HFFc6 (cell line): ENCODE results near the gene PRR20G. TPM values are rescaled to one million over a fixed set of nuclear protein-coding genes. Genes with fewer than 3 reads are reported as not detected.
"Not testable (repeated sequence)": the region's sequence is repeated elsewhere in the genome, so short reads cannot be mapped to it uniquely, and the experiment has no call there.

Experiments
- DNase-seq: peaks from one replicate; pipeline ENCODE4 v3.0.0-alpha.2; 2018
- H3K27ac Mint-ChIP-seq: 2 replicates; pipeline ENCODE4 v1.8.0; 2020; ENCODE audit warnings: mild to moderate bottlenecking, mixed read lengths
- H3K27me3 Mint-ChIP-seq: 2 replicates; pipeline ENCODE4 v1.8.0; 2021; ENCODE audit warnings: mild to moderate bottlenecking, moderate library complexity, mixed read lengths; ENCODE audit not compliant: insufficient read depth
- H3K36me3 Mint-ChIP-seq: 2 replicates; pipeline ENCODE4 v1.8.0; 2021; ENCODE audit warnings: low read depth, mixed read lengths
- H3K4me1 Mint-ChIP-seq: 2 replicates; pipeline ENCODE4 v1.8.0; 2020; ENCODE audit warnings: low read depth, mixed read lengths
- H3K4me3 Mint-ChIP-seq: 2 replicates; pipeline ENCODE4 v1.8.0; 2020; ENCODE audit warnings: mild to moderate bottlenecking, moderate library complexity, mixed read lengths
- H3K9me3 Mint-ChIP-seq: 2 replicates; pipeline ENCODE4 v1.8.0; 2020; ENCODE audit warnings: mild to moderate bottlenecking, mixed read lengths
- total RNA-seq, 6 experiments: library from RNA; stranded (reverse); fragmentation: NEBNext Ultra II Directional; extraction: Animal tissue kit (Norgen Biotek cat#: 25700); gene quantifications; 2 replicates in 1 of 6; 3 replicates in 5 of 6; pipeline ENCODE4 v1.2.3, GENCODE V29; 2021
- TF ChIP-seq, protein P1 (sequence below): fragments of 200-600 bp; sonication (generic); IDR thresholded peaks from 2 replicates; pipeline ENCODE4 v1.5.0; 2021; ENCODE audit warnings: antibody characterized with exemption, mild to moderate bottlenecking

Gene PRR20G
- total RNA-seq, 6 experiments from 2014 or later: not detected

DNA sequence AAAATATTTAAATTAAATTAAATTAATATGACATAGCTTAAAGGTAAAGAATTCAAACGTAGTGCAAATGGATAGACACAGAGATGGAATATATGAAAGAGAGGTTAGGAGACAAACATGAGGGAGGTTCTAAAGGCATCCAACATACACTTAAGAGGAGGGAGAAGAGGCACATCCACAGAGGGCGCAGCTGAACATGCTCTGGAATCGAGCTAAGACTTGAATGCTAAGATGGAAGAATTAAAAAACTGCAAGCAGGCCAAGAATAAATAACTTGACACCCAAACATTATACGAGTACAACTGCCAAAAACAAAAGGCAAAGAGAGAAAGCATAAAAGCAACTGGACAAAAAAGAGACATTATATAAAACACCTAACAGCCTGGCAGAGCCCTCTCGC lies 9.1 kb upstream of the PRR20G start:
- H3K27me3 Mint-ChIP-seq: peaks cover 26% of the 10 kb centered on the region
- no peak overlapping the region for H3K27ac Mint-ChIP-seq
- H3K4me1 Mint-ChIP-seq: no peaks in the 10 kb centered on the region
- DNase-seq: no peak
- H3K4me3 Mint-ChIP-seq: no peak overlapping the region
- H3K36me3 Mint-ChIP-seq: 0 out of 2 replicates have a peak, but pooled peaks cover 1% of the 10 kb centered on the region
- TF ChIP-seq, protein P1, sequence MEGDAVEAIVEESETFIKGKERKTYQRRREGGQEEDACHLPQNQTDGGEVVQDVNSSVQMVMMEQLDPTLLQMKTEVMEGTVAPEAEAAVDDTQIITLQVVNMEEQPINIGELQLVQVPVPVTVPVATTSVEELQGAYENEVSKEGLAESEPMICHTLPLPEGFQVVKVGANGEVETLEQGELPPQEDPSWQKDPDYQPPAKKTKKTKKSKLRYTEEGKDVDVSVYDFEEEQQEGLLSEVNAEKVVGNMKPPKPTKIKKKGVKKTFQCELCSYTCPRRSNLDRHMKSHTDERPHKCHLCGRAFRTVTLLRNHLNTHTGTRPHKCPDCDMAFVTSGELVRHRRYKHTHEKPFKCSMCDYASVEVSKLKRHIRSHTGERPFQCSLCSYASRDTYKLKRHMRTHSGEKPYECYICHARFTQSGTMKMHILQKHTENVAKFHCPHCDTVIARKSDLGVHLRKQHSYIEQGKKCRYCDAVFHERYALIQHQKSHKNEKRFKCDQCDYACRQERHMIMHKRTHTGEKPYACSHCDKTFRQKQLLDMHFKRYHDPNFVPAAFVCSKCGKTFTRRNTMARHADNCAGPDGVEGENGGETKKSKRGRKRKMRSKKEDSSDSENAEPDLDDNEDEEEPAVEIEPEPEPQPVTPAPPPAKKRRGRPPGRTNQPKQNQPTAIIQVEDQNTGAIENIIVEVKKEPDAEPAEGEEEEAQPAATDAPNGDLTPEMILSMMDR: no peak
- H3K9me3 Mint-ChIP-seq: no peaks in the 10 kb centered on the region

DNA sequence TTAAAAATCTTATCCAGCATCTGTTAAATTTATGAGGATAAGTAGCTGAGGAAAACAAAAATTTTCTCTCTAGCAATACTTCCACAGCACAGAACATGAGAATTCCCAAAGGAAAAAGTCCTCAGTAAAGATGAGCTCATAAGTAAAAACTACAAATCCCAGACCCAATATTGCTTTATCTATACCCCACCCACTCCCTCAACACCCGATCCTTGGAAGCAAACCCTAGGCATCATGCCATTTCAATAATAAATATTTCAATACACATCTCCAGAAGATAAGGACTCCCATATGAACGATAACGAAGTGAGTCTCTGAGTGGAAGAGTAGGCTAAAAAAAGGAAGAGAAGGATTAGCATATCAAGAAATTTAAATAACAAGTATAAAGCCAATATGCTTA lies 8.3 kb upstream of the PRR20G start:
- Mint-ChIP-seq H3K4me1 (no peaks in the 10 kb centered on the region), H3K9me3 (no peaks in the 10 kb centered on the region), H3K27me3 (peaks cover 31% of the 10 kb centered on the region), H3K36me3 (0 out of 2 replicates have a peak, but pooled peaks cover 5% of the 10 kb centered on the region), H3K4me3 (no peak overlapping the region), H3K27ac (no peak overlapping the region)
- DNase-seq: no peak
- TF ChIP-seq, protein P1: no peak

DNA sequence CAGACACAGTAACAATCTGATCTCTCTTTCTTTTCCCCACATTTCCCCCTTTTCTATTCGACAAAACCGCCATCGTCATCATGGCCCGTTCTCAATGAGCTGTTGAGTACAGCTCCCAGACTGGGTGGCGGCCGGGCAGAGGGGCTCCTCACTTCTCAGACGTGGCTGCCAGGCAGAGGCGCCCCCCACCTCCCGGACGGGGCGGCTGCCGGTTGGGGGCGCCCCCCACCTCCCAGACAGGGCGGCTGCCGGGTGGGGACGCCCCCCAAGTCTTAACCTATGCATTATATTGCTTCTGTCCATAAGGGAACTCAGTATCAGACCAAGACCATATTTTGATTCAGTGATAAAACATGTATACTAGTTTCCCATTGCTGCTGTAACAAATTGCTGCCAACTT lies 5.8 kb upstream of the PRR20G start:
- not testable (repeated sequence) for DNase-seq, H3K36me3 Mint-ChIP-seq, H3K4me3 Mint-ChIP-seq, H3K9me3 Mint-ChIP-seq, H3K27ac Mint-ChIP-seq
- peaks cover 30% of the 10 kb centered on the region for H3K27me3 Mint-ChIP-seq
- H3K4me1 Mint-ChIP-seq: peaks cover 11% of the 10 kb centered on the region

DNA sequence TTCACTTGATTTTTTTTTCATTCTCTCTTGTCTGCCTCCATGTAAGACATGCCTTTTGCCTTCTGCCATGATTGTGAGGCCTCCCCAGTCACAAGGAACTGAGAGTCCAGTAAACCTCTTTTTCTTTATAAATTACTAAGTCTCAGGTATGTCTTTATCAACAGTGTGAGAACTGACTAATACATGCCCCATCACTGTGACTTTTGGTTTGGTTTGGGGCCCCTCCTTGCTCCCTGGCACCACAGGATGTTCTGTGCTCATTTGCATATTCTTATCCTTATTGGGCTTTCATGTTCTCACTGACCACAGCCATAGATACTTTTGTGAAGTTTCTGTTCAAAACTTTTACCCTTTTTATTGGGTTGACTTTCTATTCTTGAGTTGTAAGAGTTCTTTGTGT lies 3.8 kb upstream of the PRR20G start:
- H3K27me3 Mint-ChIP-seq: peaks cover 18% of the 10 kb centered on the region
- TF ChIP-seq, protein P1: no peak
- H3K9me3 Mint-ChIP-seq: peaks cover 12% of the 10 kb centered on the region
- H3K36me3 Mint-ChIP-seq: peaks cover 5% of the 10 kb centered on the region; the same call in 1 of the 2 replicates
- peaks cover 14% of the 10 kb centered on the region for H3K4me1 Mint-ChIP-seq
- no peak for DNase-seq
- no peak overlapping the region for H3K4me3 Mint-ChIP-seq
- H3K27ac Mint-ChIP-seq: no peak overlapping the region

DNA sequence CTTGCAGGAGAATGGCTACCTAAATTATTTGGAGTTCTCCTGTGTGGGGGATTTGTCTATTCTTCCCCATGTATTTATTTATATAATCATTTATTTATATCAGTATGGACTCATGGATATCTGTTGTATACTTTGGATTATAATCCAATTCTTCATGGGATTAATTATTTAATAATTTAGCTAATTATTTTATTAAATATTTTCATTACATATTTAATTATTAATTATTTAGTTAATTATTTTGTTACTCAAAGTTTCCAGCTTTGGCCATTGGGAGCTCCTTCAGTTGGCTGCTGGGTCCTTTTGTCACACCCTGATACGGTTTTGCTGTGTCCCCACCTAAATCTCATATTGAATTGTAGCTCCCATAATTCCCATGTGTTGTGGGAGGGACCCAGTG lies 3.3 kb upstream of the PRR20G start:
- peaks cover 5% of the 10 kb centered on the region; the same call in 1 of the 2 replicates for H3K36me3 Mint-ChIP-seq
- H3K27me3 Mint-ChIP-seq: peaks cover 16% of the 10 kb centered on the region
- H3K27ac Mint-ChIP-seq: no peak overlapping the region
- H3K4me3 Mint-ChIP-seq: no peak overlapping the region
- peaks cover 18% of the 10 kb centered on the region for H3K4me1 Mint-ChIP-seq
- peaks cover 12% of the 10 kb centered on the region for H3K9me3 Mint-ChIP-seq
- TF ChIP-seq, protein P1: no peak
- no peak for DNase-seq

DNA sequence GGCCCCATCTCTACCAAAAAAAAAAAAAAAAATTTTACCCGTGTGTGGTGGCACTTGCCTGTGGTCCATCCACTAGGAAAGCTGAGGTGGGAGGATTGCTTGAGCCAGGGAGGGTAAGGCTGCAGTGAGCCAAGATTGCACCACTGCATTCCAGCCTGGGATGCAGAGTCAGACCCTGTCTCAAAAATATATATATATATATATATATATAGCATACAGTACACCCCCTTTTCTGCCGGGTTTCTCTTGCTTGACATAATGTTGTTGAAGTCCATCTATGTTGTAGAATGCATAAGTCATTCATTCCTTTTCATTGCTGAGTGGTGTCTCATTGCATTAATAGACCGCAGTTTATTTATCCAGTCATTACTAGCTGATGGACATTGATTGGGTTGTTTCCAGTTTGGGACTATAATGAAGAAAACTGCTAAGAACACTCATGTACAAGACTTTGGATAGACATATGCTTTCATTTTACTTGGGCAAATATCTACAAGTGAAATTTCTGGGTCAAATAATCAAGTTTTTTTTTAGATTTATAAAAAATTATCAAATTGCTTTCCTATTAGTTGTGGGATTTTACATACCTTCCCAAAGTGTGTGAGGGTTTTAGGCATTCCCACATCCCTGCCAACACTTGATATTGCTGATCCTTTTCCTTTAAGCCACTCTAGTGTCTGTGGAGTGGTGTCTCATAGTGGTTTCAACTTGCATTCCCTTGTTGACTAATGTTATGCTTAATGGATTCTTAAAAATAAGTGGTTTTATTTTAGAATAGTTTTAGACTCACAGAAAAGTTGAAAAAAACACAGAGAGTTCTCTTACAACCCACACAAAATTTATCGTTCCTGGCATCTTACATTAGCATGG lies 2.1 kb upstream of the PRR20G start:
- DNase-seq: peak; percentile 52
- peaks cover 12% of the 10 kb centered on the region for H3K9me3 Mint-ChIP-seq
- TF ChIP-seq, protein P1: no peak
- no peak overlapping the region for H3K27ac Mint-ChIP-seq
- H3K4me3 Mint-ChIP-seq: no peak overlapping the region
- peaks cover 12% of the 10 kb centered on the region for H3K27me3 Mint-ChIP-seq
- H3K36me3 Mint-ChIP-seq: peaks cover 5% of the 10 kb centered on the region; the same call in 1 of the 2 replicates
- peaks cover 18% of the 10 kb centered on the region for H3K4me1 Mint-ChIP-seq
